Activated CD4-positive, alpha-beta T cell treated with anti-CD3 and anti-CD28 coated beads for 48 hours (primary cell): Measurements from ENCODE around the gene SH2D1B.

ENCODE experiments used
- DNase-seq: peaks from one replicate; pipeline ENCODE4 v3.0.0-alpha.2; 2020

The SH2D1B gene

GRCh38 chr1:162397943-162398560 is 13.9 kb downstream of the SH2D1B start:
- no peak for DNase-seq

DNA sequence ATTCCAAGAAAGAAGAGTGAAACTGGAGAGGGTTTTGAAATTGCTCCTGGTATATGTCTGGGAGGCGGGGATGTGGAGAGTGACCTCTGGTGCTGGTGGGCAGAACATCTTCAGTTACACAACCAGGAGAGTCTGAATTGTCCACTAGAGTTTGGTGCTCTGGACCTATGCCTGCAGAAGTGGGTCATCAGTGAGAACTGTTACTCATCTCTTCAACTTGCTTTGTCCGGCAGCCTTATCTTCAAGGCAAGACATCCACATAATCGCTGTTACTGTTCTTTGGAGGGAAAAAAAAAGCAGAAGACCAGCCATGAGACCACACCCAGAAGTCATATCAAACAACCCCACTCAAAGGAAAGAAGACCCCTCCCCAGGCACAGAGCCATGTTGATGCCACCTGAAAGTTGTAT is 14.9 kb downstream of the SH2D1B start:
- no peak for DNase-seq

GRCh38 chr1:162396201-162396906 is 15.6 kb downstream of the SH2D1B start:
- no peak for DNase-seq

GRCh38 chr1:162391790-162392563 is 20.0 kb downstream of the SH2D1B start:
- peak; percentile 24 for DNase-seq

GRCh38 chr1:162390396-162391185 is 21.3 kb downstream of the SH2D1B start:
- no peak for DNase-seq

DNA sequence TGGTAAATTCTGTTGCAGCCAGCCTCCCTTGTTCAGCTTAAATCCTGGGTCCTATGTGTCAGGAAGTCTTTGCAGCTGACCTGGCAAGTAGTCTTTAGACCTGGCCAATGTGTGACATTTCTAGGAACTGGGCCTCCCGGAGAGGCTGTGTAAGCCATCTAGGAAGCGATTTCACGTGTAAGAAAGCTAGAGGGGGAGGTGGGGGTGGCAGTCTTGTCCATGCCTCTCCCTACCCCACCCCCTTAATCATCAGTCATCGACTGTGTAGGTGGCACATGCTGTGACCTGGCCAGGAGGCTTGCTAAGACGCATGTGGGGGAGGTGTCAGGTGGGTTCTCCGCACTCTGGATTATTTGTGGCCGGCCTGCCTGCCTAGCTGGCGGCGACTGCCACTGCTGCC is 22.0 kb downstream of the SH2D1B start:
- DNase-seq = no peak

GRCh38 chr1:162389021-162389818 is 22.7 kb downstream of the SH2D1B start:
- no peak for DNase-seq

DNA sequence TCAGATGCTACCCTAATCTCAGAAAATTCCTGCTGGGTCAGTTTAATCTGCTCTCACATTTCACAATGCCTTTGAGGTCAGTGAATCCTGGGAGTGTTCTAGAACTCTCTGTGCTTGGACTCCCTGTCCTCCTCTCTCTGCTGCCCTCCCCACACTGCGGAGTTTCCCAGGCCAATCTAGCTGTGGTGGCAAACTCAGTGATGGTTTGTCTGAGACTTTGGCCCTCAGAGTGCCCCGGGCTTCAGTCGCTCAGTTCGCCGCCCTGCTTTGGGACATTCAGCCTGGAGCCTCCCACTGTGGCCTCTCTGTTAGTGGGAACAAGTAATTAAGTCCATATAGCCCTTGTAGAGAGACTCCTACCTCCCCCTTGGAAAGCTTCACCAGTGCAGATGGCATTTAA is 23.3 kb downstream of the SH2D1B start:
- no peak for DNase-seq

DNA sequence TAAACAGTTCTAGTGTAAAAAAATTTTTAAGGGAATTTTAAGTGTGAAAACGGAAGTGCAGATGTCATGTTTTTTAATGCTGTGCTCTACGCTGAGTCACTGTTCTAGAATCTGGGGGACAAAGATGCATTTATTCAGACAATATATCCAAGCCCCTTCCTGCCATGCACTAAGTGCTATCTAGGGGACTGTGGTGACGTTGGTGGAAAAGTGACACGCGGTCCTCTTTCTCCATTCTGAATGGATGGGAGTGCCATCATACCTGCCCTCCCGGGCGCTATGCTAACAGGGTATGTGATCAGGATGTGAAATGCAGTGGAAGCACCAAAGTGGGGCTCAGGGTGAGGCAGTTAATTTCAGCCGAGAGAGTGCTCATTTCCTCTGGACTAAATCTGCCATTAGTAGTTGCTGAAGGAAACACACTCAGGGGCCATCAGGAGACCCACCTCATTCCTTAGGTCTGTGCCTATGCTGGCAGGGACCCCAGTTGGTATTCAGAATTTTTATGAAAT is 23.8 kb downstream of the SH2D1B start:
- DNase-seq = no peak

DNA sequence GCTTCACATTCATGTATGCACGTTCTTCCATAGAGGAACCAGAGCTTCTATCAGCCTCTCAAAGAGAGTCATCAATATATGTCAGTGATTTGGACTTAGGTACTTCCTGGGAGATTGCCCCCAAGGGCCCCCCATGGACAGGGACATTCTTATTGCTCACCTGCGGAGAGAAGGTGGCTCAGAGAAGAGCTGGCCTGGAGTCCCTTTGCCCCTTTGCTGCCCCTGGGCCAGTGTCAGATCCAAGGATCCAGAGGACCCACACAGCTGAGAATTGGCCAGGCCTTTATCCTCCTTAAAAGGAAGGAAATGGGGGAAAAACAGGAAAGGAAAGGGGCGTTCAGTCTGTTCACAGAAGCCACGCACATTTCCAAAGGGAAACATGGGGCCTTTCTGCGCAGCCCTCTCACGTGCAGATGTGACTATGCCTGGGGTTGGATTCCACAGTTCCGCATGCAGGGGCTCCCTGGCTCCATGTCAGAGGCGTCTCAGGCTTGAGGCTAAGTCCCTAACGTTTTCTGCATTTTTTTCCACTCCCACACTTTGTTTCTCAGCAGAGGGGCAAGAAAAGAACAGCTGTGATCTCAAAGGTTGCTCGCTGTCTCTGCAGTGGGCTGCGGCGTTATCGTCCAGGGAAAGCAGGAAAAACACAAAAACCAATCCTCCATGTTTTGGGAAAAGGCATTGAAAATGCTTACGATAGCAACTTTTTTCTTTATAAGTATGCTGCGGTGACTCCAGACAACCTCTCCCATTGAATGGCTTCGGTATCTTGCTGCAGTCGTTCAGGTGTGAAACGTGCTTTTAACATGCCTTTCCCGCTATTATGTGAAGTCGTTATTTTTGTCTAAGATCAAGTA is 24.5 kb downstream of the SH2D1B start:
- DNase-seq = no peak

- no peak for DNase-seq
These were observed 25.4 kb downstream of the SH2D1B start for GRCh38 chr1:162386292-162387225.

DNA sequence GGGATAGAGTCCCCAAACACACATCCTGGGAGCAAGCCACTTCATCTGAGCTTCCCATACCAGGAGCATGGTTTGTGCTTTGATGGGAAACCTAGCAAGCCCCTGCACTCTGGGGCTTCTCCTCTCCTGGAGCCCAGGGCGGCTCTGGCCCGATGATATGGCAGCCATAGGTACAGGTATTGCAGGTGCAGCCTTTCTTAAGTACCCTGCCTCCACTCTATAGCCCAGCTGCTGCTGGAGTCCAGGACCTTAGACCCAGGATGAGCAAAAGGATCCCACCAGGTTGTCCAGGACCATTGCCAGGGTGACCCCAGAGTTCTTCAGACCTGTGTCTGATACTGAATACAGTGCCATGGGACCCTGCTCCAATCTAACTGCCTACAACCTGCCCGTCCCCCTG is 26.2 kb downstream of the SH2D1B start:
- DNase-seq = no peak

- no peak for DNase-seq
These were observed 26.7 kb downstream of the SH2D1B start for GRCh38 chr1:162385280-162385623.

GRCh38 chr1:162384601-162385279 is 27.2 kb downstream of the SH2D1B start:
- no peak for DNase-seq

DNA sequence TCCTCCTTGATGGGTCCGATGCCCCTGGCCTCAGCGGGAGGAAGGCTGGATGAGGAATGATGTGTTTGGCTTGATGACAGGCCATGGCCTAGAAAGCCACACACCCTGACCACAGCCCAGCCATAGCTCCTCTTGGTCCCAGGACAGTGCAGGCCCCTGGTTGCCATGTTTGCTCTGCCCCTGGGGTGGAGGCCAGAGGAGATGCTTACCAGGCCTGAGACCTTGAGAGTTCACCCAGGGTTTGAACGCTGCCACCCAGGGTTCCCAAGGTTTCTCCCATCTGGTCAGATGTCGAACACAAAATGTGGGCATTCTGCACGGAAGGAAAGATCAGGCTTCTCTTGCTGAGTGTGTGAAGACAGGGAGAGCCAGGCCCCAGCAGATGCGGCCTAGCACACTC is 27.8 kb downstream of the SH2D1B start:
- no peak for DNase-seq

- no peak for DNase-seq
These were observed 28.4 kb downstream of the SH2D1B start for GRCh38 chr1:162383516-162383915.

DNA sequence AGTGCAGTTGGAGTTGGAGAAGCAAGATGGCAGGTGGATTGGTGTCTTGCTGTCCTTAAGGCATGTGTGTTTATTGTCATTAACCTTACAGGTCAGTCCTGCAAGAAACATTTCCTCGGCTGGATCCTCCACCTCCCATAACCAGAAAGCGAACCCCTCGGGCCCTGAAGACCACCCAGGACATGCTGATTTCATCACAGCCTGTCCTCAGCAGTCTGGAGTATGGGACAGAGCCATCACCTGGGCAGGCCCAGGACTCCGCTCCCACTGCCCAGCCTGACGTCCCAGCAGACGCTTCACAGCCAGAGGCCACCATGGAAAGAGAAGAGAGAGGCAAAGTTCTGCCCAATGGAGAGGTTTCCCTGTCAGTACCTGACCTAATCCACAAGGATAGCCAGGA is 28.8 kb downstream of the SH2D1B start:
- DNase-seq = no peak

DNA sequence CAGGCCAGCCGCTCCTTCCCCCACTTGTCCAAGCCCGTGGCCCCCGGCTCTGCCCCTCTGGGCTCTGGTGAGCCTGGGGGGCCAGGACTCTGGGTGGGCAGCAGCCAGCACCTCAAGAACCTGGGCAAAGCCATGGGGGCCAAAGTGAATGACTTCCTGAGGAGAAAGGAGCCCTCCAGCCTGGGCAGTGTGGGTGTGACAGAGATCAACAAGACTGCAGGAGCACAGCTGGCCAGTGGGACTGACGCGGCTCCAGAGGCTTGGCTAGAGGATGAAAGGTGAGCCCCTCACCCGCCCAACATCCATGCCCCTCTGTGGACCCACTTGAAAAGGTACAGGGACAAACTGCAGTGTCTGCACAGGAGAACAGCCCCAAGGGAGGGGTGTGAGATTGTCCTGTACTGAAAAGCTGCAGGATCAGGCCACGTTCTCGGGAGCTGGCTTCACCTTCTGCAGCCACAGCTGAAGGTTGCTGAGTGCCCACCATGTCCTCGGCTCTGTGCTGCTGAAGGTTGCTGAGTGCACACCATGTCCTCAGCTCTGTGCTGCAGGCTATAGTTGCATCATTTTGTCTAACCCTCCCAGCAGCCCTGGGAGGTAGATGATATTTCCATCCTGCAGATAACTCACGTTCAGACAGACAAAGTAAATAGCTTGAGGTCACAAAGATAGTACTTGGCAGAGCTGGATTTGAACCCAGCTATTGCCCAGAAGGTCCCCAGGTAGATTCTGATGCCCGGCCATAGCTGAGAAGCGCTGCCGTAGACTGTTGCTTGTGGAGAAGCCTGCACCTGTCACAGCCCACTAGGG is 29.8 kb downstream of the SH2D1B start:
- no peak for DNase-seq

GRCh38 chr1:162381383-162381782 is 30.6 kb downstream of the SH2D1B start, which contains the start of gene C1orf226:
Gene C1orf226, plus strand, starts transcription at chr1:162381728. Its CDS starts 174 bp downstream, at chr1:162381902.
- DNase-seq = no peak
